ENCODE results near the gene EYS.

GRCh38 chr6:64774881-64775280, 932.1 kb downstream of the EYS start:
- TF ChIP-seq, protein P1, sequence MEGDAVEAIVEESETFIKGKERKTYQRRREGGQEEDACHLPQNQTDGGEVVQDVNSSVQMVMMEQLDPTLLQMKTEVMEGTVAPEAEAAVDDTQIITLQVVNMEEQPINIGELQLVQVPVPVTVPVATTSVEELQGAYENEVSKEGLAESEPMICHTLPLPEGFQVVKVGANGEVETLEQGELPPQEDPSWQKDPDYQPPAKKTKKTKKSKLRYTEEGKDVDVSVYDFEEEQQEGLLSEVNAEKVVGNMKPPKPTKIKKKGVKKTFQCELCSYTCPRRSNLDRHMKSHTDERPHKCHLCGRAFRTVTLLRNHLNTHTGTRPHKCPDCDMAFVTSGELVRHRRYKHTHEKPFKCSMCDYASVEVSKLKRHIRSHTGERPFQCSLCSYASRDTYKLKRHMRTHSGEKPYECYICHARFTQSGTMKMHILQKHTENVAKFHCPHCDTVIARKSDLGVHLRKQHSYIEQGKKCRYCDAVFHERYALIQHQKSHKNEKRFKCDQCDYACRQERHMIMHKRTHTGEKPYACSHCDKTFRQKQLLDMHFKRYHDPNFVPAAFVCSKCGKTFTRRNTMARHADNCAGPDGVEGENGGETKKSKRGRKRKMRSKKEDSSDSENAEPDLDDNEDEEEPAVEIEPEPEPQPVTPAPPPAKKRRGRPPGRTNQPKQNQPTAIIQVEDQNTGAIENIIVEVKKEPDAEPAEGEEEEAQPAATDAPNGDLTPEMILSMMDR (IDR thresholded peaks at IDR 0.05) = no peak
- no peak for TF ChIP-seq POLR2A (IDR thresholded peaks at IDR 0.05)
